ENCODE data around the gene FAXDC2.

Gene FAXDC2

DNA sequence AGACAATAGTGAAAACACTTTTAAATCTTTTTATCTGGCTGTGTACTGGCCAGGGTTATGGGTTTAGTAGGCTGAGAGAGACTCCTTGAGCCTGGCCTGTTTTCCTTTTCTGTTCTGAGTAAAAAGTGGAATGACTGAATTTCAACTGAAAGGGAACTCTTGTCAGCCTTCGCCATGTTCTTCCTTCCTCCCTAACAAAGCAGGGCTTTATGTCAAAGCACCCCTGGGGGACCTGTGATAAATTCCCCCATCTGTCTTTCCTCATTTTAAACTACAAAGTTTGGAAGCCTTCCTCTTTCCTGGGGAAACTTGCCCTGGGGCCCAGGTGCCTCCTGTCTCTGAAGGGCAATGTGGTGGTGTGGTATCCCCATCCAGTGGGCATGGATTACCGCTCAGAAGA lies 65.5 kb downstream of the FAXDC2 start:
- H3K27me3 Mint-ChIP-seq: no peaks in the 10 kb centered on the region
- DNase-seq: no peak
- H3K4me1 Mint-ChIP-seq: peaks cover 49% of the 10 kb centered on the region
- no peaks in the 10 kb centered on the region for H3K9me3 Mint-ChIP-seq
- H3K36me3 Mint-ChIP-seq: peaks cover 8% of the 10 kb centered on the region
- peak overlapping the region; percentile 79 for H3K27ac Mint-ChIP-seq
- CTCF ChIA-PET: interaction anchor here (0.8 kb wide), 1 partner anchor 10 kb away, joined by 3 read pairs; no protein-coding TSS in a partner anchor
- H3K4me3 Mint-ChIP-seq: no peak overlapping the region

DNA sequence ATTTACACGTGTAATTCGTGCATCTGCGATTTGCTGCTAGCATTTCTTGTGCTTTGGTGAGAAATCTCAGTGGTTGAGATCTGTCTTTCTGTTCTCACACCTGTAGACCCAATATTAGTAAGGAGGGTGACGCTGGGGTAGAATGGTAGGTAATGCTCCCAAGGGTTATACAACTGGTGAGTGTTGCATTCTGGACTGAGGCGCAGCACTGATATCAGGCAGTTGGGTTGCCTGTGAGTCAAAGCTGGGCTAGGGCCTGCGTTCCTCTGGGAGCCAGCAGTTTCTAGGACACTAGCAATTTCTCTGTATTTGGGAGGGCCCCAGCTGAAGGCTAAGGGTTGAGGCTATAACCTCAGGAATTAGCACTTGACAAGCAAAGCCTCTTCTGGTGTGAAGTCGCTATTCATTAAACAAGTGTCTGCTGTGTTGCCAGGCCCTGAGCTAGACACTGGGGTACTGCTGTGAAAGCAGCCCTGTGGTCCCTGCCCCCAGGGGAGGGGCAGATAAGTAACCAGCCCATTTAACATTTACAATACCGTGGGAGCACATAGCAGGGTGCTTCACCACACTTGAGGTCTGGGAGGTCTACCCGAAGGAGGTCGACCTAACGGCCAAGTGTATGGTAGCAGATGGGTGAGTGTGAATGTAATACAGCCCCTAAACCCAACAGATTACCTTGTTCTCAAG lies 66.5 kb downstream of the FAXDC2 start:
- no peak for DNase-seq
- Mint-ChIP-seq H3K4me1 (peaks cover 58% of the 10 kb centered on the region), H3K9me3 (no peaks in the 10 kb centered on the region), H3K27me3 (no peaks in the 10 kb centered on the region), H3K4me3 (no peak overlapping the region), H3K36me3 (peaks cover 9% of the 10 kb centered on the region), H3K27ac (peak overlapping the region; percentile 79)
- CTCF ChIA-PET: interaction anchor here (0.8 kb wide), 1 partner anchor 11 kb away, joined by 3 read pairs; no protein-coding TSS in a partner anchor

DNA sequence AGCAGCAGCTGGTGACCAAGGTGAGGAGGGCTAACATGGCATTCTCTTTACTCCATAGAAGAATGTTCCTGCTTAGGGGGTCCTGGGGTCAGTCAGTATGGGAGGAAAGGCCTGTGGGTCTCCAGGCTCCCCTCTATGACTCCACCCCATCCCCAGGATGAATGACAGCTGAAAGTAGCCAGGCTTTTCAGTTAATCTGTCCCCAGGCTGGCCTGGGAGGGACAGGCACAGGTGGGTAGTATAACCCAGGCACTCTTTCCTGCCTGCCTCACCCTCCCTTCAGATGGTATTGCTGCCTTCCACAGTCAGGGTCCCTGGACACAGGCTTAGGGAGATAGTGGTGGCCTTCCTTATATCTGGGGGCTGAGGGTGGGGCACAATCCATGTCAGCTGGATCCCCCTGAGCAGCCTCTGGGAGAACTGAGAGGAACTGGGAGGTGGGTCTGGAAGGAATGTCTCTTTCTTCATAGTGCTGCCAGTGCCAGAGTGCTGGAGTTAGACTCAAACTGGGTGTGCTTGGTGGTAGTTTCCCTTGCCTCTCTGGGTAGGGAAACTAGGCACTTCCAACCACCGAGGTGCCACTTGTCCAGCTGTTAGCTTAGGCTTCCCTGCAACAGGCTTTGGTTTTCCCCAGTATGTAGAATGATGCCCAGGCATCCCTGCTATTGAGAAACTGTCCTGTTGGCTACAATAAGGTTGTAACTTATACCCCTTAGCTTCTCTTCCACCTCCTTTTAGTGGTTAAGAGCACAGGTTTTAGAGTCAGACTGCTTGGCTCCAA lies 67.4 kb downstream of the FAXDC2 start:
- Mint-ChIP-seq H3K36me3 (peaks cover 5% of the 10 kb centered on the region), H3K4me1 (peaks cover 52% of the 10 kb centered on the region), H3K27me3 (no peaks in the 10 kb centered on the region), H3K27ac (no peak overlapping the region), H3K4me3 (no peak overlapping the region), H3K9me3 (no peaks in the 10 kb centered on the region)
- CTCF ChIA-PET: no interaction called here
- DNase-seq: no peak

DNA sequence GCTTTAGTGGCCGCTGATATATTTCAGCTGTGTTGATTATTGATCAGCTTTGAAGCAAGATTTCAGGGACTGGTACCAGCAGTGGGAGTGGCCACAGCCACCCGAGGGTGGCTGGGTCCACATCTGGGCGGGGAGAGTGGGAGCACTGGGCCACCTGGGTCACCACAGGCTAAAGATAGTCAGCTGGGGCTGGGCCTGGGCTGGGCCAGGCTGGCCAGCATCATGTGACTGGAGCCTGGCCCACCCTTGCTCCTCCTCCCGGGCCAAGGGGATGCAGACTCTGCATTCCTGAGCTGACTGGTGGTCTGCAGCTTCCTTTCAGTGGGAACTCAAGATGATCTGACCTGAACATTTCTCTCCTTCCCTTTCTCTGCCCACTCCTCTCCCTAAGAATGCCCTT lies 68.1 kb downstream of the FAXDC2 start:
- no peaks in the 10 kb centered on the region for H3K27me3 Mint-ChIP-seq
- peaks cover 45% of the 10 kb centered on the region for H3K4me1 Mint-ChIP-seq
- H3K9me3 Mint-ChIP-seq: no peaks in the 10 kb centered on the region
- H3K27ac Mint-ChIP-seq: no peak overlapping the region
- DNase-seq: no peak
- CTCF ChIA-PET: no interaction called here
- H3K36me3 Mint-ChIP-seq: peaks cover 5% of the 10 kb centered on the region
- no peak overlapping the region for H3K4me3 Mint-ChIP-seq

DNA sequence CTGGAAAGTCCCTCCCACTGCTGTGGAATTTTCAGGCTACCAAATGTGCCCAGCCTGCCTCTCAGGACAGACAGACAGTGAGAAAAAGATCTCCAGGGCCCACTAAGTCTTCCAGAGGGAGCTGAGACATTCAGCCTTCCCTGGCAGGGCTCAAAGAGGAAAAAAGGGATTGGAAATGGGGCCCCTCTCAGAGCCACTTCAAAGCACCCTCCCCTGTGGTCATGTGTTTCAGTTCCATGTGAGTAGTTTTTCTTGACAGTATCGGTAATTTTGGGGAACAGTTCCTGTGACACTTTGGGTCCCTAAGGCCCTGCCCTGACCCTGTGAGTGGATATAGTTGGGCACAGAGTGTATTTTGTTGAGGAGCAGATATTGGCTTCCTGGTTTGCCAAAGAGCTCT lies 70.3 kb downstream of the FAXDC2 start:
- no peak overlapping the region for H3K4me3 Mint-ChIP-seq
- no peak overlapping the region for H3K27ac Mint-ChIP-seq
- H3K9me3 Mint-ChIP-seq: no peaks in the 10 kb centered on the region
- peaks cover 2% of the 10 kb centered on the region for H3K36me3 Mint-ChIP-seq
- H3K27me3 Mint-ChIP-seq: no peaks in the 10 kb centered on the region
- no peak for DNase-seq
- peaks cover 37% of the 10 kb centered on the region for H3K4me1 Mint-ChIP-seq
- CTCF ChIA-PET: interaction anchor here (1.6 kb wide), 1 partner anchor 12 kb away, joined by 5 read pairs; no protein-coding TSS in a partner anchor

DNA sequence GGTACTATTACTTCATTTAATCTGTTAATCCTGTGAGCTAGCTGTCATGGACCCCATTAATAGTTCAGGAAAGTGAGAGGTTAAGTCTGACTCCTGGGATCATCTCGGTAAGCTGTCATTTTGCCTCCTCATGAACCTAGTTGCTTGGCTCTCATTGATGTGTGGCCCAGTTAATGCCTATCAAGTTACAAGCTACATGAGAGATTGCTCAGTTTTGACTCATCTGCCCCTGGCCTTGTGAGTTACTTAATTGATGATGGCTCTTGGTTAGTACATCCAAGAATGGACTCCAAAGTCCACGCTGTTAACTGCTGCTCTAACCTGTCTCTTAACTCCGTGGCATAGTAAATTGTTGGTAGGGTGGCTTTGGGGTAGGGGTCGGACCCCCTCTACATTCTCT lies 71.3 kb downstream of the FAXDC2 start:
- Mint-ChIP-seq H3K9me3 (no peaks in the 10 kb centered on the region), H3K36me3 (peaks cover 3% of the 10 kb centered on the region), H3K4me3 (no peak overlapping the region), H3K27ac (no peak overlapping the region), H3K27me3 (no peaks in the 10 kb centered on the region), H3K4me1 (peaks cover 29% of the 10 kb centered on the region)
- CTCF ChIA-PET: no interaction called here
- DNase-seq: no peak

DNA sequence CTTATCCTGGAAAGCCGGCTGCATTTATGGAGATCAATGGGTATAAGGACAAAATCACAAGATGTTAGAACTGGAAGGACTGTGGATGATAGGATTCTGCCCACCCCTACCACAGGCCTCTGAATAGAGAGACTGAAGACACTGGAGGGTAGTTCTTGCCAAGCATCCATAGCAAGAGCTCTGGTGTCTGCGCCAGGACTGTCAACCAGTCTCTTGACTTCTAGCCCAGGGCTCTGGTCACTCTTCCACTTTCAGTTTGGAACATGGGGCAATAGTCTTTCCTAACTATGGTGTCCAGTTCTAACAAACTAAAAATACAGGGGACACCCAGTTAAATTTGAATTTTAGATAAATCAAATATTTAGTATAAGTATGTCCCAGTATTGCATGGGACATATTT lies 71.9 kb downstream of the FAXDC2 start:
- no peaks in the 10 kb centered on the region for H3K27me3 Mint-ChIP-seq
- no peak overlapping the region for H3K27ac Mint-ChIP-seq
- peaks cover 29% of the 10 kb centered on the region for H3K4me1 Mint-ChIP-seq
- CTCF ChIA-PET: interaction anchor here (0.8 kb wide), 1 partner anchor 8 kb away, joined by 3 read pairs; no protein-coding TSS in a partner anchor
- no peaks in the 10 kb centered on the region for H3K9me3 Mint-ChIP-seq
- peaks cover 4% of the 10 kb centered on the region for H3K36me3 Mint-ChIP-seq
- H3K4me3 Mint-ChIP-seq: no peak overlapping the region
- no peak for DNase-seq

DNA sequence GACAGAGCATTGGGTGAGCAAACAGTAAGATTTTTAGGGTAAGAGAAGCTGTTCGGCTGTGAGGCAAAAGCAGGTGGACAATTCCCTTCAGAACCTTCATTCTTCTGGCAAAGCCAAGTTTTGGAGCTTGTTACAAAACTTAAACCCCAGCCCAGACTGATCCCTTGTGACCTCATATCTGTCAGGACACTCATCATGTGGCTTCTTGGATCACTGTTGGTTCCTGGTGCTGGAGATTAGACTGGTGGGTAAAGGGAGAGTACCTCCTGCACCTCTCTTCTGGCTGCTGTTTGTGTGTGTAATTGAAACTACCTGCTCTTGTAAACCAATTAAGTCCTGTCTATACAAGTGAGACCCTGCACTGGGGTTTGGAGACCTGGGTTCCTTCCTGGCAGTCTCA lies 74.2 kb downstream of the FAXDC2 start:
- peaks cover 9% of the 10 kb centered on the region for H3K36me3 Mint-ChIP-seq
- H3K4me1 Mint-ChIP-seq: peaks cover 28% of the 10 kb centered on the region
- CTCF ChIA-PET: no interaction called here
- H3K27me3 Mint-ChIP-seq: no peaks in the 10 kb centered on the region
- peak overlapping the region; percentile 7 for H3K27ac Mint-ChIP-seq
- H3K4me3 Mint-ChIP-seq: no peak overlapping the region
- no peak for DNase-seq
- no peaks in the 10 kb centered on the region for H3K9me3 Mint-ChIP-seq

DNA sequence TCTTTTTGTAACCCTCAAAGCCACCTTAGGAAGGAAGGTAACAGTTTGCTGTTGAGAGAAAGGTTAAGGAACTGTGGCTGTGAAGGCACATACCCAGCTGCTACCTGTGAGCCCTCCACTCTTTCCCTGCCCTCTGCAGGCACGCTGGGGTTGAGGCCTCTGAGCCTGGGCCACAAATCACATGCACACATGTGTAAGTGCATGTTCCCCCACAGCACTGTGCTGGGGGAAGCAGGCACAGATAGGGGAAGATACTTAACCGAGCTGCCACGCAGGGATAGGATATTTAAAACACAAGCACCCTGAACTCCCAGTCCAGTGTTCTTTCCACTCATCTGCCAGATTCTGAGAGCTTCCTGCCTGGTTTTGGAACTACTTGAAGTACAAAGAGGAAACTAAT lies 77.1 kb downstream of the FAXDC2 start:
- Mint-ChIP-seq H3K9me3 (no peaks in the 10 kb centered on the region), H3K27me3 (no peaks in the 10 kb centered on the region), H3K4me1 (peaks cover 31% of the 10 kb centered on the region), H3K4me3 (no peak overlapping the region), H3K36me3 (peaks cover 8% of the 10 kb centered on the region), H3K27ac (peak overlapping the region; percentile 55)
- CTCF ChIA-PET: no interaction called here
- no peak for DNase-seq

DNA sequence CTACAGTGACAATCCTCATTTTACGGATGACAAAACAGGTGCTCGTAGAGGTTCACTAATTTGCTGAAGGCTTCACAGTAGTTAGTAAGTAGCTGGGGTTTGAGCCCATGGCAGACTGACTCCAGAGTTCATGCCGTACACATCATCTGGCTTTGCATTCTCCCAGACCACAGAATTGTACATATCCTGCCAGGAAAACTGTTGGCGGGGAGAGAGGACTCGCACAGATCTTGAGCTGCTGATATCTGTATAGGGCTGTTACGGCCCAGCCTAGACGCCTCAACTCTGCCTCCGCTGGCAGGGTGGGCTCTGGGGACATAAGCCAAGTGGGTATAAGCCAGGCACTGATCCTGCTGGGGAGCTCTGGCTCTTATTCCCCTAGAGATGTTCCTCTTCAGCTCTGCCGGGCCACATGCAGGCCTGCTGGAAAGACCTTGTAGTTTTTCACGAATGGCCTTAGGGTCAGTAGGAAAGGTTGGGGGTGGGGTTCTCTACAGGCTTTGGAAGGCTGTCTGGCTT lies 79.0 kb downstream of the FAXDC2 start:
- Mint-ChIP-seq H3K27ac (no peak overlapping the region), H3K36me3 (peaks cover 14% of the 10 kb centered on the region), H3K4me3 (no peak overlapping the region), H3K4me1 (peaks cover 49% of the 10 kb centered on the region), H3K27me3 (no peaks in the 10 kb centered on the region), H3K9me3 (no peaks in the 10 kb centered on the region)
- DNase-seq: no peak
- CTCF ChIA-PET: no interaction called here

DNA sequence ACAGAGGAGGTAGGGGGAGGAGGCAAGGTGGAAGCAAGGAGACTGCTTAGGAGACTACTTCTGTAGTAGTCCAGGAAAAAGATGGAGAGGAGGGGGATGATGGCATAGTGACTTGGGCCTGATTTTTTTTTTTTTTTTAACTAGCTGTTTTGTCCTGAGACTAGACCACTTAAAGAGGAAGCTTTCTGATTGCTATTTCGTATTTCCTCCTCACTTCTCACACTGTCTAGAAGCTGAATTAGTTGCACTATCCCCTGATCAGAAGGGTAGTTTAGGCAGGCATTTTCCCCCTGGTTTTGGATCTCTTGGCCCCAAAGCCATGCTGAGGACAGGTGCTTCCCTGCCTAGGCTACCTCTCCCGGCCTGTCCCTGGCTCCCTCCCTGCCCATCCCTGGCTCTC lies 80.3 kb downstream of the FAXDC2 start:
- H3K27ac Mint-ChIP-seq: peak overlapping the region; percentile 69
- peaks cover 15% of the 10 kb centered on the region for H3K36me3 Mint-ChIP-seq
- no peak overlapping the region for H3K4me3 Mint-ChIP-seq
- H3K4me1 Mint-ChIP-seq: peaks cover 57% of the 10 kb centered on the region
- DNase-seq: no peak
- no peaks in the 10 kb centered on the region for H3K9me3 Mint-ChIP-seq
- CTCF ChIA-PET: interaction anchor here (0.6 kb wide), 1 partner anchor 8 kb away, joined by 3 read pairs; no protein-coding TSS in a partner anchor
- no peaks in the 10 kb centered on the region for H3K27me3 Mint-ChIP-seq

Data from activated naive CD4-positive, alpha-beta T cell treated with anti-CD3 and anti-CD28 coated beads, Interleukin-2, amount 10 ng/mL, durations not matched to agents 7 days and 5 days (primary cell).